HCT116 (cell line): ENCODE measurements around the gene HOXC11. TPM values are rescaled to one million over a fixed set of nuclear protein-coding genes. Genes with fewer than 3 reads are reported as not detected.

Experiments
- ATAC-seq: fragments of 200-7000 bp; cut with Tn5 transposase; 2 replicates; pipeline ENCODE4 v1.9.1; 2020; ENCODE audit warnings: mild to moderate bottlenecking, moderate library complexity
- BruUV-seq: library from RNA; stranded (reverse); fragments of 400-500 nt; replicated peaks from 2 replicates; lab custom pipeline; 2021; lab: Mats Ljungman, UMichigan
- CTCF ChIA-PET: fragments of 300-600 bp; sonication (Branson Sonifier 250); formaldehyde crosslinking; loops from one replicate; lab custom pipeline; 2021; ENCODE audit warnings: antibody characterized with exemption; lab: Charles Lee
- POLR2A ChIA-PET: fragments of 300-600, 350-600 bp; sonication (Branson Sonifier 250); formaldehyde crosslinking; loops from one replicate; lab custom pipeline; 2021; ENCODE audit warnings: antibody characterized with exemption; lab: Charles Lee
- RAD21 ChIA-PET, 2 experiments: fragments of 300-600 bp; sonication (Branson Sonifier 250); formaldehyde crosslinking; loops; one replicate each; lab custom pipeline; 2023; ENCODE audit warnings: low total read pairs in 2 of 2; ENCODE audit not compliant: uncharacterized antibody in 2 of 2, unreplicated experiment in 2 of 2, low non-redundant PET in 1 of 2; lab: Charles Lee
- DNase-seq: peaks from one replicate; pipeline ENCODE4 v3.0.0-alpha.2; 2010; ENCODE audit warnings: low read depth, low spot score
- H2AFZ ChIP-seq: fragments of 200-600 bp; shearing (Covaris generic), sonication (generic); 2 replicates; pipeline ENCODE4 v1.6.1; 2017; ENCODE audit warnings: low read depth, mixed run types, mixed read lengths, antibody characterized with exemption, low read length; ENCODE audit not compliant: poor library complexity, severe bottlenecking
- H3K27ac ChIP-seq: 2 replicates; pipeline ENCODE4 v1.5.1; 2012; ENCODE audit warnings: low read depth, low read length
- H3K27me3 ChIP-seq: fragments of 200-600 bp; sonication (generic); 2 replicates; pipeline ENCODE4 v1.6.1; 2016; ENCODE audit warnings: mixed run types, low read length, mixed read lengths; ENCODE audit not compliant: insufficient read depth
- H3K36me3 ChIP-seq, 2 experiments: fragments of 200-500 bp in 1 of 2; fragments of 200-600 bp in 1 of 2; sonication (Bioruptor generic) in 1 of 2; sonication (generic) in 1 of 2; 2 replicates each; pipeline versions ENCODE4 v1.5.1 to v1.6.1; 2014 to 2016; ENCODE audit warnings: low read length in 2 of 2, inconsistent platforms in 1 of 2, mixed read lengths in 1 of 2, mixed run types in 1 of 2; ENCODE audit not compliant: insufficient read depth in 2 of 2, control insufficient read depth in 1 of 2
- H3K4me1 ChIP-seq, 2 experiments: fragments of 200-600 bp in 1 of 2; sonication (generic) in 1 of 2; 2 replicates each; pipeline versions ENCODE4 v1.5.1 to v1.6.1; 2012 to 2017; ENCODE audit warnings: low read length in 2 of 2, inconsistent platforms in 1 of 2, mild to moderate bottlenecking in 1 of 2, mixed read lengths in 1 of 2, mixed run types in 1 of 2, moderate library complexity in 1 of 2; ENCODE audit not compliant: insufficient read depth in 2 of 2, control insufficient read depth in 1 of 2
- H3K4me2 ChIP-seq: fragments of 200-600 bp; sonication (generic); 2 replicates; pipeline ENCODE4 v1.6.1; 2017; ENCODE audit warnings: mixed run types, low read length, mixed read lengths
- H3K4me3 ChIP-seq, 2 experiments: fragments of 200-600 bp in 1 of 2; sonication (generic) in 1 of 2; replicated peaks in 1 of 2; 2 replicates each; pipeline ENCODE4 v1.5.1; 2011 to 2016; ENCODE audit warnings: low read length in 2 of 2, control low read depth in 1 of 2, low read depth in 1 of 2, mild to moderate bottlenecking in 1 of 2, mixed read lengths in 1 of 2, mixed run types in 1 of 2
- H3K79me2 ChIP-seq: fragments of 200-600 bp; sonication (generic); 2 replicates; pipeline ENCODE4 v1.6.1; 2017; ENCODE audit warnings: mild to moderate bottlenecking, mixed run types, low read length, moderate library complexity, mixed read lengths; ENCODE audit not compliant: insufficient read depth
- H3K9ac ChIP-seq: fragments of 200-600 bp; sonication (generic); 2 replicates; pipeline ENCODE4 v1.6.1; 2016; ENCODE audit warnings: low read length, mixed read lengths
- H3K9me2 ChIP-seq: fragments of 200-600 bp; sonication (generic), shearing (Covaris generic); 2 replicates; pipeline ENCODE4 v1.6.1; 2017; ENCODE audit warnings: mixed run types, mild to moderate bottlenecking, moderate library complexity; ENCODE audit not compliant: insufficient read depth
- H3K9me3 ChIP-seq, 2 experiments: fragments of 200-500 bp in 1 of 2; fragments of 200-600 bp in 1 of 2; sonication (Bioruptor generic) in 1 of 2; sonication (generic) in 1 of 2; 2 replicates each; pipeline ENCODE4 v1.6.1; 2014 to 2017; ENCODE audit warnings: low read length in 2 of 2, mixed read lengths in 2 of 2, inconsistent platforms in 1 of 2, low read depth in 1 of 2, mild to moderate bottlenecking in 1 of 2, mixed run types in 1 of 2, moderate library complexity in 1 of 2; ENCODE audit not compliant: control insufficient read depth in 1 of 2, insufficient read depth in 1 of 2
- H4K20me1 ChIP-seq: fragments of 200-600 bp; sonication (generic), shearing (Covaris generic); 2 replicates; pipeline ENCODE4 v1.6.1; 2017; ENCODE audit warnings: mixed run types, mild to moderate bottlenecking, moderate library complexity; ENCODE audit not compliant: insufficient read depth
- CBX3 ChIP-seq: IDR thresholded peaks from 2 replicates; pipeline ENCODE4 v1.6.1; 2012; ENCODE audit warnings: low read depth
- CEBPB ChIP-seq: IDR thresholded peaks from 2 replicates; pipeline ENCODE4 v1.6.1; 2012; ENCODE audit warnings: low read depth
- EGR1 ChIP-seq: IDR thresholded peaks from 2 replicates; pipeline ENCODE4 v1.6.1; 2012; ENCODE audit warnings: low read depth
- ELF1 ChIP-seq: IDR thresholded peaks from 2 replicates; pipeline ENCODE4 v1.6.1; 2012; ENCODE audit warnings: low read depth, borderline replicate concordance
- EZH2 ChIP-seq: fragments of 200-600 bp; sonication (generic); IDR thresholded peaks from 2 replicates; pipeline ENCODE4 v1.6.1; 2017; ENCODE audit warnings: antibody characterized with exemption, mixed run types
- JUND ChIP-seq: IDR thresholded peaks from 2 replicates; pipeline ENCODE4 v1.6.1; 2012
- POLR2AphosphoS5 ChIP-seq: IDR thresholded peaks from 2 replicates; pipeline ENCODE4 v1.6.1; 2011; ENCODE audit warnings: mild to moderate bottlenecking, low read depth, low read length, moderate library complexity
- RAD21 ChIP-seq: IDR thresholded peaks from 2 replicates; pipeline ENCODE4 v1.6.1; 2012; ENCODE audit warnings: low read depth, mild to moderate bottlenecking
- SIN3A ChIP-seq: IDR thresholded peaks from 2 replicates; pipeline ENCODE4 v1.6.1; 2012; ENCODE audit warnings: low read depth
- SP1 ChIP-seq: IDR thresholded peaks from 2 replicates; pipeline ENCODE4 v1.6.1; 2012; ENCODE audit warnings: low read depth
- SRF ChIP-seq: IDR thresholded peaks from 2 replicates; pipeline ENCODE4 v1.6.1; 2012; ENCODE audit warnings: low read depth
- ZFX ChIP-seq: fragments of 450-650 bp; IDR thresholded peaks from 2 replicates; pipeline ENCODE4 v1.6.1; 2017
- ZNF274 ChIP-seq: fragments of 200-500 bp; sonication (Bioruptor generic); IDR thresholded peaks from 2 replicates; pipeline ENCODE4 v1.6.1; 2014; ENCODE audit warnings: mild to moderate bottlenecking, low read depth, low read length, inconsistent platforms
- intact Hi-C: fragments of 100-400 bp; cut with micrococcal nuclease; formaldehyde crosslinking; loops from 2 replicates; pipeline ENCODE4 v1.10.0; 2022
- total RNA-seq: library from RNA; stranded (reverse); gene quantifications from one replicate; pipeline ENCODE4 v1.2.1, GENCODE V29; 2021; ENCODE audit not compliant: unreplicated experiment
- TF ChIP-seq, protein P1 (sequence below): IDR thresholded peaks from 2 replicates; pipeline ENCODE4 v1.6.1; 2012
- TF ChIP-seq, protein P2 (sequence below), 3 experiments: fragments of 200-600 bp in 1 of 3; sonication (generic) in 1 of 3; IDR thresholded peaks in 2 of 3; conservative IDR thresholded peaks in 1 of 3; 2 replicates each; pipeline ENCODE4 v1.5.1; 2012 to 2017; ENCODE audit warnings: low read depth in 2 of 3, low read length in 2 of 3, antibody characterized with exemption in 1 of 3, borderline replicate concordance in 1 of 3, control low read depth in 1 of 3, mild to moderate bottlenecking in 1 of 3, mixed read lengths in 1 of 3, mixed run types in 1 of 3, moderate library complexity in 1 of 3; ENCODE audit not compliant: insufficient read depth in 1 of 3
- TF ChIP-seq, protein P3 (sequence below): IDR thresholded peaks from 2 replicates; pipeline ENCODE4 v1.6.1; 2012; ENCODE audit warnings: low read depth
- TF ChIP-seq, protein P4 (sequence below): IDR thresholded peaks from 2 replicates; pipeline ENCODE4 v1.6.1; 2011; ENCODE audit warnings: mild to moderate bottlenecking, low read length, moderate library complexity; ENCODE audit not compliant: insufficient replicate concordance; ENCODE audit errors: extremely low read depth
- TF ChIP-seq, protein P5 (sequence below): IDR thresholded peaks from 2 replicates; pipeline ENCODE4 v1.6.1; 2012

The HOXC11 gene
- total RNA-seq, 1 experiment from 2014 or later, result 0.22 TPM

DNA sequence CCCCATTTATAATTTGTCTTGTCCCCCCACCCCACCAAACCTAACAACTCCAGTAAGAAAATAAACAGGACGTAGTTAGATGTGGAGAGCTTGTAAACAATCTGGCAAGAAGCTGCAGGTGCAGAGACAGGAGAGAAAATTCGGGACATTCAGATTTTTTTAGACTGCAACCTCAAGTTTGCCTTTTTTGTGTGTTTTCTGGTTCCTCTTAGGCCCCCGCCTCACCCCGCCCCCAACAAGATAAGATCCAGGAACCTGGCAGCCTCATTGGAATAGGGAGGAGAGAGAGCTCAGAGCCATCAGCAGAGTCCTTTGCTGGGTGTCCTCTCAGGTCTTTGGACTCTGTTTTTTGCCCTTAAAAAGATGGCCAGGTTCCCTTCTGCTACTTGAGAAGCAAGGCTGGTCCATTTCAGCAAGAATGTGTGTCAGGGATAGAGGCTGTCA, 14.9 kb downstream of the HOXC11 start:
- no peaks in the 10 kb centered on the region for H3K79me2 ChIP-seq
- H3K27ac ChIP-seq, result no peak overlapping the region
- H3K9me2 ChIP-seq, result no peaks in the 10 kb centered on the region
- ChIA-PET RAD21 (interaction anchor here (0.7 to 1.0 kb wide), 2 partner anchors 30 to 231 kb away, joined by 3 to 5 read pairs; no protein-coding TSS in a partner anchor), CTCF (interaction anchor here (0.6 to 5.7 kb wide), 10 partner anchors 10 to 337 kb away, joined by 3 to 35 read pairs (median 4); partner anchors contain the start of genes COPZ1 and HOXC5), POLR2A (interaction anchor here (1.1 kb wide), 1 partner anchor 292 kb away, joined by 3 read pairs; the partner anchor contains the start of gene CBX5)
- no peak for TF ChIP-seq SP1
- TF ChIP-seq, protein P1, sequence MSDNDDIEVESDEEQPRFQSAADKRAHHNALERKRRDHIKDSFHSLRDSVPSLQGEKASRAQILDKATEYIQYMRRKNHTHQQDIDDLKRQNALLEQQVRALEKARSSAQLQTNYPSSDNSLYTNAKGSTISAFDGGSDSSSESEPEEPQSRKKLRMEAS, result no peak
- TF ChIP-seq ZNF274, result no peak
- TF ChIP-seq RAD21, result no peak
- TF ChIP-seq, protein P2, sequence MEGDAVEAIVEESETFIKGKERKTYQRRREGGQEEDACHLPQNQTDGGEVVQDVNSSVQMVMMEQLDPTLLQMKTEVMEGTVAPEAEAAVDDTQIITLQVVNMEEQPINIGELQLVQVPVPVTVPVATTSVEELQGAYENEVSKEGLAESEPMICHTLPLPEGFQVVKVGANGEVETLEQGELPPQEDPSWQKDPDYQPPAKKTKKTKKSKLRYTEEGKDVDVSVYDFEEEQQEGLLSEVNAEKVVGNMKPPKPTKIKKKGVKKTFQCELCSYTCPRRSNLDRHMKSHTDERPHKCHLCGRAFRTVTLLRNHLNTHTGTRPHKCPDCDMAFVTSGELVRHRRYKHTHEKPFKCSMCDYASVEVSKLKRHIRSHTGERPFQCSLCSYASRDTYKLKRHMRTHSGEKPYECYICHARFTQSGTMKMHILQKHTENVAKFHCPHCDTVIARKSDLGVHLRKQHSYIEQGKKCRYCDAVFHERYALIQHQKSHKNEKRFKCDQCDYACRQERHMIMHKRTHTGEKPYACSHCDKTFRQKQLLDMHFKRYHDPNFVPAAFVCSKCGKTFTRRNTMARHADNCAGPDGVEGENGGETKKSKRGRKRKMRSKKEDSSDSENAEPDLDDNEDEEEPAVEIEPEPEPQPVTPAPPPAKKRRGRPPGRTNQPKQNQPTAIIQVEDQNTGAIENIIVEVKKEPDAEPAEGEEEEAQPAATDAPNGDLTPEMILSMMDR (IDR thresholded peaks at IDR 0.05 in 2 of 3, conservative IDR thresholded peaks at IDR 0.05 in 1 of 3; ENCODE audit: borderline replicate concordance in 1 of 3, insufficient read depth in 1 of 3, low read depth in 2 of 3, low read length in 2 of 3), result no peak
- no peak for TF ChIP-seq SRF
- no peak for TF ChIP-seq SIN3A
- TF ChIP-seq JUND, result no peak
- TF ChIP-seq EGR1, result no peak
- TF ChIP-seq EZH2, result no peak
- TF ChIP-seq, protein P3, sequence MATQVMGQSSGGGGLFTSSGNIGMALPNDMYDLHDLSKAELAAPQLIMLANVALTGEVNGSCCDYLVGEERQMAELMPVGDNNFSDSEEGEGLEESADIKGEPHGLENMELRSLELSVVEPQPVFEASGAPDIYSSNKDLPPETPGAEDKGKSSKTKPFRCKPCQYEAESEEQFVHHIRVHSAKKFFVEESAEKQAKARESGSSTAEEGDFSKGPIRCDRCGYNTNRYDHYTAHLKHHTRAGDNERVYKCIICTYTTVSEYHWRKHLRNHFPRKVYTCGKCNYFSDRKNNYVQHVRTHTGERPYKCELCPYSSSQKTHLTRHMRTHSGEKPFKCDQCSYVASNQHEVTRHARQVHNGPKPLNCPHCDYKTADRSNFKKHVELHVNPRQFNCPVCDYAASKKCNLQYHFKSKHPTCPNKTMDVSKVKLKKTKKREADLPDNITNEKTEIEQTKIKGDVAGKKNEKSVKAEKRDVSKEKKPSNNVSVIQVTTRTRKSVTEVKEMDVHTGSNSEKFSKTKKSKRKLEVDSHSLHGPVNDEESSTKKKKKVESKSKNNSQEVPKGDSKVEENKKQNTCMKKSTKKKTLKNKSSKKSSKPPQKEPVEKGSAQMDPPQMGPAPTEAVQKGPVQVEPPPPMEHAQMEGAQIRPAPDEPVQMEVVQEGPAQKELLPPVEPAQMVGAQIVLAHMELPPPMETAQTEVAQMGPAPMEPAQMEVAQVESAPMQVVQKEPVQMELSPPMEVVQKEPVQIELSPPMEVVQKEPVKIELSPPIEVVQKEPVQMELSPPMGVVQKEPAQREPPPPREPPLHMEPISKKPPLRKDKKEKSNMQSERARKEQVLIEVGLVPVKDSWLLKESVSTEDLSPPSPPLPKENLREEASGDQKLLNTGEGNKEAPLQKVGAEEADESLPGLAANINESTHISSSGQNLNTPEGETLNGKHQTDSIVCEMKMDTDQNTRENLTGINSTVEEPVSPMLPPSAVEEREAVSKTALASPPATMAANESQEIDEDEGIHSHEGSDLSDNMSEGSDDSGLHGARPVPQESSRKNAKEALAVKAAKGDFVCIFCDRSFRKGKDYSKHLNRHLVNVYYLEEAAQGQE, result no peak
- no peak for TF ChIP-seq POLR2AphosphoS5
- TF ChIP-seq, protein P4, sequence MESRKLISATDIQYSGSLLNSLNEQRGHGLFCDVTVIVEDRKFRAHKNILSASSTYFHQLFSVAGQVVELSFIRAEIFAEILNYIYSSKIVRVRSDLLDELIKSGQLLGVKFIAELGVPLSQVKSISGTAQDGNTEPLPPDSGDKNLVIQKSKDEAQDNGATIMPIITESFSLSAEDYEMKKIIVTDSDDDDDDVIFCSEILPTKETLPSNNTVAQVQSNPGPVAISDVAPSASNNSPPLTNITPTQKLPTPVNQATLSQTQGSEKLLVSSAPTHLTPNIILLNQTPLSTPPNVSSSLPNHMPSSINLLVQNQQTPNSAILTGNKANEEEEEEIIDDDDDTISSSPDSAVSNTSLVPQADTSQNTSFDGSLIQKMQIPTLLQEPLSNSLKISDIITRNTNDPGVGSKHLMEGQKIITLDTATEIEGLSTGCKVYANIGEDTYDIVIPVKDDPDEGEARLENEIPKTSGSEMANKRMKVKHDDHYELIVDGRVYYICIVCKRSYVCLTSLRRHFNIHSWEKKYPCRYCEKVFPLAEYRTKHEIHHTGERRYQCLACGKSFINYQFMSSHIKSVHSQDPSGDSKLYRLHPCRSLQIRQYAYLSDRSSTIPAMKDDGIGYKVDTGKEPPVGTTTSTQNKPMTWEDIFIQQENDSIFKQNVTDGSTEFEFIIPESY, result no peak
- TF ChIP-seq ELF1, result no peak
- no peak for TF ChIP-seq CEBPB
- TF ChIP-seq, protein P5, sequence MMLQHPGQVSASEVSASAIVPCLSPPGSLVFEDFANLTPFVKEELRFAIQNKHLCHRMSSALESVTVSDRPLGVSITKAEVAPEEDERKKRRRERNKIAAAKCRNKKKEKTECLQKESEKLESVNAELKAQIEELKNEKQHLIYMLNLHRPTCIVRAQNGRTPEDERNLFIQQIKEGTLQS, result no peak
- no peak for TF ChIP-seq ZFX
- no peak for TF ChIP-seq CBX3
- no peak overlapping the region for H2AFZ ChIP-seq
- intact Hi-C loops, result loop anchor here (5.0 kb wide), 1 partner anchor 221 kb away; no protein-coding TSS in a partner anchor
- DNase-seq, result no peak
- H3K36me3 ChIP-seq, result no peaks in the 10 kb centered on the region
- no peak overlapping the region for H3K4me3 ChIP-seq
- H4K20me1 ChIP-seq, result no peaks in the 10 kb centered on the region
- no peak for ATAC-seq
- no peaks in the 10 kb centered on the region for H3K27me3 ChIP-seq
- H3K4me2 ChIP-seq, result no peak overlapping the region
- no peak overlapping the region for H3K9ac ChIP-seq
- H3K9me3 ChIP-seq, result no peaks in the 10 kb centered on the region
- H3K4me1 ChIP-seq, result peaks cover 4 to 17% of the 10 kb centered on the region in 2 experiments
- no TSS peak for BruUV-seq
